Testis (tissue), 2 donors: Measurements from ENCODE around the gene MARCHF7.

Experiments used
- CTCF ChIP-seq, 3 experiments: fragments of 450-650 bp in 2 of 3; fragments of 200-600 bp in 1 of 3; sonication (generic) in 1 of 3; IDR thresholded peaks; one replicate each; pipeline ENCODE4 v1.5.1; 2016 to 2019; ENCODE audit warnings: antibody characterized with exemption in 3 of 3, mild to moderate bottlenecking in 2 of 3, moderate library complexity in 1 of 3
- POLR2A ChIP-seq: fragments of 450-650 bp; IDR thresholded peaks from one replicate; pipeline ENCODE4 v1.6.1; 2017; ENCODE audit warnings: antibody characterized with exemption, mild to moderate bottlenecking, moderate library complexity

- TF ChIP-seq CTCF (IDR thresholded peaks at IDR 0.05) (no peak), POLR2A (no peak)
Observed at GRCh38 chr2:159684796-159685195, 27.5 kb upstream of the MARCHF7 start.
